K562 (cell line): ENCODE data around the gene CGNL1. TPM values are rescaled to one million over a fixed set of nuclear protein-coding genes. Genes with fewer than 3 reads are reported as not detected.

Experiments
- ATAC-seq: fragments of 200-7000 bp; cut with Tn5 transposase; 3 replicates; pipeline ENCODE4 v1.9.1; 2020; ENCODE audit warnings: moderate library complexity
- BruUV-seq: library from RNA; stranded (reverse); fragments of 400-500 nt; replicated peaks from 2 replicates; lab custom pipeline; 2021; lab: Mats Ljungman, UMichigan
- CTCF ChIA-PET: fragments of 300-600 bp; formaldehyde crosslinking; extraction: SDS; loops from one replicate; lab custom pipeline; 2021; ENCODE audit warnings: low intra/inter-chr PET ratio; lab: Yijun Ruan, JAX
- POLR2A ChIA-PET: fragments of 300-600, 350-650 bp; sonication (Branson Sonifier 250); formaldehyde crosslinking; extraction: SDS; loops from one replicate; lab custom pipeline; 2021; ENCODE audit warnings: antibody characterized with exemption, inconsistent platforms; lab: Yijun Ruan, JAX
- DNase-seq, 4 experiments: peaks; one replicate each; pipeline versions ENCODE4 v3.0.0 to v3.0.0-alpha.2; 2011 to 2018; ENCODE audit warnings: low spot score in 3 of 4, mixed read lengths in 3 of 4; ENCODE audit errors: extremely low read depth in 1 of 4
- FAIRE-seq: peaks from 2 replicates; lab custom pipeline; 2011; peaks lifted over from hg19 to GRCh38; lab: Jason Lieb, UNC
- H2AFZ ChIP-seq: 2 replicates; pipeline ENCODE4 v1.6.0; 2011; ENCODE audit warnings: low read depth, low read length, control low read depth, inconsistent platforms
- H3K27ac ChIP-seq: fragments of 200-600 bp; 3 replicates; pipeline ENCODE4 v1.8.0; 2011; ENCODE audit warnings: low read depth, mild to moderate bottlenecking, control low read depth, inconsistent platforms, low read length, moderate library complexity, mixed read lengths; ENCODE audit errors: extremely low read depth
- H3K27me3 ChIP-seq, 2 experiments: fragments of 300-600 bp in 1 of 2; 2 replicates in 1 of 2; 3 replicates in 1 of 2; pipeline versions ENCODE4 v1.6.0 to v1.8.0; 2011; ENCODE audit warnings: inconsistent platforms in 2 of 2, low read length in 2 of 2, mild to moderate bottlenecking in 1 of 2, mixed read lengths in 1 of 2, moderate library complexity in 1 of 2; ENCODE audit not compliant: control insufficient read depth in 2 of 2, insufficient read depth in 2 of 2
- H3K36me3 ChIP-seq: fragments of 300-600 bp; 3 replicates; pipeline ENCODE4 v1.8.0; 2011; ENCODE audit warnings: mild to moderate bottlenecking, low read length, inconsistent platforms; ENCODE audit not compliant: control insufficient read depth, insufficient read depth
- H3K4me1 ChIP-seq, 2 experiments: fragments of 200-600 bp in 1 of 2; replicated peaks in 1 of 2; 2 replicates in 1 of 2; 3 replicates in 1 of 2; pipeline versions ENCODE4 v1.5.1 to v1.8.0; 2011; ENCODE audit warnings: inconsistent platforms in 2 of 2, low read length in 2 of 2, mild to moderate bottlenecking in 1 of 2, mixed read lengths in 1 of 2, moderate library complexity in 1 of 2; ENCODE audit not compliant: control insufficient read depth in 2 of 2, insufficient read depth in 2 of 2
- H3K4me2 ChIP-seq: 2 replicates; pipeline ENCODE4 v1.6.1; 2011; ENCODE audit warnings: low read length, control low read depth, inconsistent platforms, mixed read lengths; ENCODE audit not compliant: insufficient read depth
- H3K4me3 ChIP-seq: fragments of 200-600 bp; sonication (generic), shearing (Covaris generic); 2 replicates; pipeline ENCODE4 v1.5.1; 2016; ENCODE audit warnings: control low read depth, inconsistent platforms
- H3K79me2 ChIP-seq: fragments of 200-600 bp; 3 replicates; pipeline ENCODE4 v1.8.0; 2011; ENCODE audit warnings: low read length, inconsistent platforms; ENCODE audit not compliant: control insufficient read depth, insufficient read depth
- H3K9ac ChIP-seq, 2 experiments: 2 replicates each; pipeline versions ENCODE4 v1.6.0 to v1.6.1; 2011; ENCODE audit warnings: low read depth in 2 of 2, low read length in 2 of 2, control low read depth in 1 of 2, inconsistent platforms in 1 of 2, mild to moderate bottlenecking in 1 of 2, mixed read lengths in 1 of 2; ENCODE audit not compliant: insufficient read depth in 1 of 2
- H3K9me1 ChIP-seq: one replicate; pipeline ENCODE4 v1.6.0; 2011; ENCODE audit warnings: inconsistent platforms, mild to moderate bottlenecking, low read length, moderate library complexity; ENCODE audit not compliant: control insufficient read depth, insufficient read depth
- H3K9me3 ChIP-seq: replicated peaks from 2 replicates; pipeline ENCODE4 v1.5.1; 2011; ENCODE audit warnings: low read depth, low read length, inconsistent platforms; ENCODE audit not compliant: control insufficient read depth, insufficient read depth
- H4K20me1 ChIP-seq: replicated peaks from 2 replicates; pipeline ENCODE4 v1.6.1; 2011; ENCODE audit warnings: low read length, inconsistent platforms, mixed read lengths; ENCODE audit not compliant: control insufficient read depth, insufficient read depth
- ESRRA ChIP-seq: fragments of 450-650 bp; IDR thresholded peaks from 2 replicates; pipeline ENCODE4 v1.6.1; 2014; ENCODE audit warnings: low read depth, mild to moderate bottlenecking, moderate library complexity, borderline replicate concordance
- ETS2 ChIP-seq: IDR thresholded peaks from 2 replicates; pipeline ENCODE4 v1.6.1; 2016; ENCODE audit warnings: borderline replicate concordance, missing genetic modification characterization, mild to moderate bottlenecking, moderate library complexity, missing compliant biosample characterization; ENCODE audit not compliant: poor library complexity, severe bottlenecking
- HMG20A ChIP-seq: fragments of 450-650 bp; formaldehyde crosslinking; conservative IDR thresholded peaks from 2 replicates; pipeline ENCODE4 v1.4.0; 2020; ENCODE audit warnings: mild to moderate bottlenecking, mixed read lengths
- NFE2 ChIP-seq: IDR thresholded peaks from 2 replicates; pipeline ENCODE4 v1.6.1; 2014; ENCODE audit warnings: antibody characterized with exemption, low read depth
- STAT5B ChIP-seq: fragments of 250-450 bp; sonication (Bioruptor Pico); IDR thresholded peaks from 2 replicates; pipeline ENCODE4 v1.8.0; 2021; ENCODE audit warnings: mild to moderate bottlenecking, inconsistent platforms
- TBP ChIP-seq: optimal IDR thresholded peaks from 2 replicates; pipeline ENCODE3; 2011; ENCODE audit warnings: low read depth, low read length, improper control_type of control experiment
- WGBS: fragments of 100-300 bp; shearing (Covaris generic); methylation state at CpG from one replicate; pipeline ENCODE4 v1.1.6; 2016; ENCODE audit warnings: low coverage, mixed read lengths; ENCODE audit not compliant: insufficient coverage; ENCODE audit errors: missing lambda C conversion rate; 5-methylcytosine and 5-hydroxymethylcytosine counted together
- in situ Hi-C: fragments of 300-500 bp; cut with MboI; formaldehyde crosslinking; loops from 4 replicates; pipeline ENCODE4 v1.15.0; 2018; ENCODE audit warnings: inconsistent platforms, mixed read lengths
- intact Hi-C: fragments of 100-400 bp; cut with micrococcal nuclease; formaldehyde crosslinking; loops from 2 replicates; pipeline ENCODE4 v1.14.2; 2022
- polyA plus RNA-seq, 8 experiments: library from polyadenylated mRNA; depleted of rRNA in 4 of 8; stranded (reverse) in 5 of 8; unstranded in 3 of 8; fragments of >200 nt; fragmentation: Nextera tagmentation in 2 of 8; fragmentation: Illumina TruSeq in 1 of 8; extraction: Ambion mirVana in 2 of 8; extraction: Trizol in 1 of 8; gene quantifications; 2 replicates each; pipeline versions ENCODE4 v1.2.1 to v1.2.3, GENCODE V29; 2011 to 2014; ENCODE audit warnings: inconsistent platforms in 1 of 8, missing spikeins in 1 of 8
- total RNA-seq, 7 experiments: library from RNA; depleted of rRNA in 6 of 7; stranded (reverse); fragments of >200 nt in 6 of 7; fragmentation: Illumina TruSeq in 2 of 7; extraction: Trizol in 2 of 7; gene quantifications; 2 replicates each; pipeline versions ENCODE4 v1.2.1 to v1.2.3, GENCODE V29; 2011 to 2021; ENCODE audit warnings: low replicate concordance in 1 of 7
- TF ChIP-seq, protein P1 (sequence below): sonication (generic); formaldehyde crosslinking; IDR thresholded peaks from 2 replicates; pipeline ENCODE4 v1.8.0; 2022; ENCODE audit warnings: mild to moderate bottlenecking, missing genetic modification reagents
- TF ChIP-seq, protein P2 (sequence below): fragments of 200-600 bp; sonication (generic); IDR thresholded peaks from one replicate; pipeline ENCODE4 v1.6.1; 2012; ENCODE audit warnings: mild to moderate bottlenecking, low read depth, low read length, inconsistent platforms
- TF ChIP-seq, protein P3 (sequence below): fragments of 450-650 bp; IDR thresholded peaks from 2 replicates; pipeline ENCODE4 v1.6.1; 2016; ENCODE audit warnings: antibody characterized with exemption

CGNL1 gene
- total and polyA plus RNA-seq, 9 of the 15 experiments (the other 6 are each of a cell fraction or from before 2014, with no cell fraction given): 0.01 to 0.07 TPM; not detected in 7

DNA sequence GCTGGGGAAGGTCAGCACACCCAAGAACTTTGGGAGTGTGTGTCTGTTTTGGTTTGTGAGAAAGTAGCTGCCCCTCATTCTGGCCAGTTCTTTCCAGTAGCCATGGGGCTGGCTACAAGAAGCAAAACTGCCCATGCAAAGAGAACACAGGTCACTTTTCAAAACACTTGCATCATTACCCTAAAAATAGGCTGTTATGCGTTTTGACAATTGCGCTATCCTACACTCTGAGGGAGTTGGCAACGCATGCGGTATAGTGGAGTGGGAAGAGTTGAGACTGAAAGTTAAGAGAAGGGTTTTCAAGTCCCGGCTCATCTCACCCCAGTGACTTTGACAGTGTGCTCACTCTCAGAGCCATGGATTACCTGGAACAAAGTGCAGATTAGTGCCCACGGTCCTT is 173.6 kb downstream of the CGNL1 start:
- H3K27ac ChIP-seq: no peak overlapping the region
- in situ Hi-C loops: loop anchor here (25.0 kb wide), 1 partner anchor 512 kb away; the partner anchor contains the start of gene ALDH1A2
- H3K27me3 ChIP-seq: peaks cover 31 to 84% of the 10 kb centered on the region in 2 experiments; a peak in 4 of 5 replicates
- no peak for DNase-seq
- WGBS: 1% methylated on average over 6 of the region's 6 CpGs
- no peak overlapping the region for H3K9ac ChIP-seq
- no peak overlapping the region for H3K4me3 ChIP-seq
- H3K9me1 ChIP-seq: no peaks in the 10 kb centered on the region
- no peaks in the 10 kb centered on the region for H3K79me2 ChIP-seq
- no peaks in the 10 kb centered on the region for H3K4me1 ChIP-seq
- no peak overlapping the region for H2AFZ ChIP-seq
- H4K20me1 ChIP-seq: peaks cover 3% of the 10 kb centered on the region; the same call in 1 of the 2 replicates
- ChIA-PET CTCF (no interaction called here), POLR2A (interaction anchor here (0.6 kb wide), 1 partner anchor 123 kb away, joined by 3 read pairs; no protein-coding TSS in a partner anchor)
- H3K9me3 ChIP-seq: no peaks in the 10 kb centered on the region
- H3K4me2 ChIP-seq: no peak overlapping the region
- intact Hi-C loops: no loop called here
- BruUV-seq: no TSS peak
- no peak for FAIRE-seq
- H3K36me3 ChIP-seq: no peaks in the 10 kb centered on the region
- no peak for ATAC-seq
- TF ChIP-seq, protein P1, sequence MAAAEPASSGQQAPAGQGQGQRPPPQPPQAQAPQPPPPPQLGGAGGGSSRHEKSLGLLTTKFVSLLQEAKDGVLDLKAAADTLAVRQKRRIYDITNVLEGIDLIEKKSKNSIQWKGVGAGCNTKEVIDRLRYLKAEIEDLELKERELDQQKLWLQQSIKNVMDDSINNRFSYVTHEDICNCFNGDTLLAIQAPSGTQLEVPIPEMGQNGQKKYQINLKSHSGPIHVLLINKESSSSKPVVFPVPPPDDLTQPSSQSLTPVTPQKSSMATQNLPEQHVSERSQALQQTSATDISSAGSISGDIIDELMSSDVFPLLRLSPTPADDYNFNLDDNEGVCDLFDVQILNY (CRISPR knock-in tag): no peak
- TF ChIP-seq ESRRA (no peak), TBP (no peak), HMG20A (no peak), ETS2 (tag) (no peak), STAT5B (CRISPR knock-in tag) (no peak), NFE2 (no peak)
- TF ChIP-seq, protein P2, sequence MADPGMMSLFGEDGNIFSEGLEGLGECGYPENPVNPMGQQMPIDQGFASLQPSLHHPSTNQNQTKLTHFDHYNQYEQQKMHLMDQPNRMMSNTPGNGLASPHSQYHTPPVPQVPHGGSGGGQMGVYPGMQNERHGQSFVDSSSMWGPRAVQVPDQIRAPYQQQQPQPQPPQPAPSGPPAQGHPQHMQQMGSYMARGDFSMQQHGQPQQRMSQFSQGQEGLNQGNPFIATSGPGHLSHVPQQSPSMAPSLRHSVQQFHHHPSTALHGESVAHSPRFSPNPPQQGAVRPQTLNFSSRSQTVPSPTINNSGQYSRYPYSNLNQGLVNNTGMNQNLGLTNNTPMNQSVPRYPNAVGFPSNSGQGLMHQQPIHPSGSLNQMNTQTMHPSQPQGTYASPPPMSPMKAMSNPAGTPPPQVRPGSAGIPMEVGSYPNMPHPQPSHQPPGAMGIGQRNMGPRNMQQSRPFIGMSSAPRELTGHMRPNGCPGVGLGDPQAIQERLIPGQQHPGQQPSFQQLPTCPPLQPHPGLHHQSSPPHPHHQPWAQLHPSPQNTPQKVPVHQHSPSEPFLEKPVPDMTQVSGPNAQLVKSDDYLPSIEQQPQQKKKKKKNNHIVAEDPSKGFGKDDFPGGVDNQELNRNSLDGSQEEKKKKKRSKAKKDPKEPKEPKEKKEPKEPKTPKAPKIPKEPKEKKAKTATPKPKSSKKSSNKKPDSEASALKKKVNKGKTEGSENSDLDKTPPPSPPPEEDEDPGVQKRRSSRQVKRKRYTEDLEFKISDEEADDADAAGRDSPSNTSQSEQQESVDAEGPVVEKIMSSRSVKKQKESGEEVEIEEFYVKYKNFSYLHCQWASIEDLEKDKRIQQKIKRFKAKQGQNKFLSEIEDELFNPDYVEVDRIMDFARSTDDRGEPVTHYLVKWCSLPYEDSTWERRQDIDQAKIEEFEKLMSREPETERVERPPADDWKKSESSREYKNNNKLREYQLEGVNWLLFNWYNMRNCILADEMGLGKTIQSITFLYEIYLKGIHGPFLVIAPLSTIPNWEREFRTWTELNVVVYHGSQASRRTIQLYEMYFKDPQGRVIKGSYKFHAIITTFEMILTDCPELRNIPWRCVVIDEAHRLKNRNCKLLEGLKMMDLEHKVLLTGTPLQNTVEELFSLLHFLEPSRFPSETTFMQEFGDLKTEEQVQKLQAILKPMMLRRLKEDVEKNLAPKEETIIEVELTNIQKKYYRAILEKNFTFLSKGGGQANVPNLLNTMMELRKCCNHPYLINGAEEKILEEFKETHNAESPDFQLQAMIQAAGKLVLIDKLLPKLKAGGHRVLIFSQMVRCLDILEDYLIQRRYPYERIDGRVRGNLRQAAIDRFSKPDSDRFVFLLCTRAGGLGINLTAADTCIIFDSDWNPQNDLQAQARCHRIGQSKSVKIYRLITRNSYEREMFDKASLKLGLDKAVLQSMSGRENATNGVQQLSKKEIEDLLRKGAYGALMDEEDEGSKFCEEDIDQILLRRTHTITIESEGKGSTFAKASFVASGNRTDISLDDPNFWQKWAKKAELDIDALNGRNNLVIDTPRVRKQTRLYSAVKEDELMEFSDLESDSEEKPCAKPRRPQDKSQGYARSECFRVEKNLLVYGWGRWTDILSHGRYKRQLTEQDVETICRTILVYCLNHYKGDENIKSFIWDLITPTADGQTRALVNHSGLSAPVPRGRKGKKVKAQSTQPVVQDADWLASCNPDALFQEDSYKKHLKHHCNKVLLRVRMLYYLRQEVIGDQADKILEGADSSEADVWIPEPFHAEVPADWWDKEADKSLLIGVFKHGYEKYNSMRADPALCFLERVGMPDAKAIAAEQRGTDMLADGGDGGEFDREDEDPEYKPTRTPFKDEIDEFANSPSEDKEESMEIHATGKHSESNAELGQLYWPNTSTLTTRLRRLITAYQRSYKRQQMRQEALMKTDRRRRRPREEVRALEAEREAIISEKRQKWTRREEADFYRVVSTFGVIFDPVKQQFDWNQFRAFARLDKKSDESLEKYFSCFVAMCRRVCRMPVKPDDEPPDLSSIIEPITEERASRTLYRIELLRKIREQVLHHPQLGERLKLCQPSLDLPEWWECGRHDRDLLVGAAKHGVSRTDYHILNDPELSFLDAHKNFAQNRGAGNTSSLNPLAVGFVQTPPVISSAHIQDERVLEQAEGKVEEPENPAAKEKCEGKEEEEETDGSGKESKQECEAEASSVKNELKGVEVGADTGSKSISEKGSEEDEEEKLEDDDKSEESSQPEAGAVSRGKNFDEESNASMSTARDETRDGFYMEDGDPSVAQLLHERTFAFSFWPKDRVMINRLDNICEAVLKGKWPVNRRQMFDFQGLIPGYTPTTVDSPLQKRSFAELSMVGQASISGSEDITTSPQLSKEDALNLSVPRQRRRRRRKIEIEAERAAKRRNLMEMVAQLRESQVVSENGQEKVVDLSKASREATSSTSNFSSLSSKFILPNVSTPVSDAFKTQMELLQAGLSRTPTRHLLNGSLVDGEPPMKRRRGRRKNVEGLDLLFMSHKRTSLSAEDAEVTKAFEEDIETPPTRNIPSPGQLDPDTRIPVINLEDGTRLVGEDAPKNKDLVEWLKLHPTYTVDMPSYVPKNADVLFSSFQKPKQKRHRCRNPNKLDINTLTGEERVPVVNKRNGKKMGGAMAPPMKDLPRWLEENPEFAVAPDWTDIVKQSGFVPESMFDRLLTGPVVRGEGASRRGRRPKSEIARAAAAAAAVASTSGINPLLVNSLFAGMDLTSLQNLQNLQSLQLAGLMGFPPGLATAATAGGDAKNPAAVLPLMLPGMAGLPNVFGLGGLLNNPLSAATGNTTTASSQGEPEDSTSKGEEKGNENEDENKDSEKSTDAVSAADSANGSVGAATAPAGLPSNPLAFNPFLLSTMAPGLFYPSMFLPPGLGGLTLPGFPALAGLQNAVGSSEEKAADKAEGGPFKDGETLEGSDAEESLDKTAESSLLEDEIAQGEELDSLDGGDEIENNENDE: no peak
- TF ChIP-seq, protein P3, sequence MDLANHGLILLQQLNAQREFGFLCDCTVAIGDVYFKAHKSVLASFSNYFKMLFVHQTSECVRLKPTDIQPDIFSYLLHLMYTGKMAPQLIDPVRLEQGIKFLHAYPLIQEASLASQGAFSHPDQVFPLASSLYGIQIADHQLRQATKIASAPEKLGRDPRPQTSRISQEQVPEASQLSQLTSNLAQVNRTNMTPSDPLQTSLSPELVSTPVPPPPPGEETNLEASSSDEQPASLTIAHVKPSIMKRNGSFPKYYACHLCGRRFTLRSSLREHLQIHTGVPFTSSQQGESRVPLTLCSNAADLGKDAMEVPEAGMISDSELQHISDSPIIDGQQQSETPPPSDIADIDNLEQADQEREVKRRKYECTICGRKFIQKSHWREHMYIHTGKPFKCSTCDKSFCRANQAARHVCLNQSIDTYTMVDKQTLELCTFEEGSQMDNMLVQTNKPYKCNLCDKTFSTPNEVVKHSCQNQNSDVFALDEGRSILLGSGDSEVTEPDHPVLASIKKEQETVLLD: no peak
